RCC 7860 (cell line): Measurements from ENCODE around the gene NECAP2.
"Not testable (repeated sequence)": the region's sequence is repeated elsewhere in the genome, so short reads cannot be mapped to it uniquely, and the experiment has no call there.

Experiments
- DNase-seq: peaks from one replicate; pipeline ENCODE4 v3.0.0-alpha.2; 2015; ENCODE audit warnings: low spot score
- FAIRE-seq: peaks from 2 replicates; lab custom pipeline; 2012; peaks lifted over from hg19 to GRCh38; lab: Jason Lieb, UNC

NECAP2 gene

GRCh38 chr1:16456151-16456550 is 15.6 kb downstream of the NECAP2 start:
- not testable (repeated sequence) for FAIRE-seq, DNase-seq

- DNase-seq = no peak
- no peak for FAIRE-seq
Observed at GRCh38 chr1:16458831-16459230, 18.3 kb downstream of the NECAP2 start.

- no peak for FAIRE-seq
- no peak for DNase-seq
Observed at GRCh38 chr1:16459352-16459925, 18.9 kb downstream of the NECAP2 start.

- FAIRE-seq = no peak
- no peak for DNase-seq
Observed at GRCh38 chr1:16461681-16462080, 21.2 kb downstream of the NECAP2 start.

GRCh38 chr1:16462773-16463330 is 22.3 kb downstream of the NECAP2 start:
- DNase-seq = no peak
- no peak for FAIRE-seq

- DNase-seq (no peak), FAIRE-seq (no peak)
Observed at GRCh38 chr1:16464917-16465625, 24.5 kb downstream of the NECAP2 start.

GRCh38 chr1:16468558-16468957 is 28.0 kb downstream of the NECAP2 start:
- FAIRE-seq (no peak), DNase-seq (no peak)

- no peak for DNase-seq
- FAIRE-seq = no peak
Observed at GRCh38 chr1:16474166-16474800, 33.8 kb downstream of the NECAP2 start.

GRCh38 chr1:16474891-16475290 is 34.4 kb downstream of the NECAP2 start:
- FAIRE-seq, DNase-seq: not testable (repeated sequence)

GRCh38 chr1:16475771-16476770 is 35.5 kb downstream of the NECAP2 start:
- not testable (repeated sequence) for DNase-seq, FAIRE-seq

- DNase-seq (no peak), FAIRE-seq (no peak)
Observed at GRCh38 chr1:16478091-16478490, 37.6 kb downstream of the NECAP2 start.

GRCh38 chr1:16483146-16483545 is 42.6 kb downstream of the NECAP2 start:
- not testable (repeated sequence) for FAIRE-seq

GRCh38 chr1:16483639-16484500 is 43.3 kb downstream of the NECAP2 start:
- not testable (repeated sequence) for DNase-seq, FAIRE-seq

More at GRCh38 chr1:16483146-16483545, 42.6 kb downstream of the NECAP2 start:
- DNase-seq = not testable (repeated sequence)

- no peak for FAIRE-seq
- DNase-seq = no peak
Observed at GRCh38 chr1:16484501-16484835, 43.9 kb downstream of the NECAP2 start.

GRCh38 chr1:16484931-16485330 is 44.4 kb downstream of the NECAP2 start:
- DNase-seq (no peak), FAIRE-seq (no peak)

- FAIRE-seq, DNase-seq: not testable (repeated sequence)
Observed at GRCh38 chr1:16486316-16486715, 45.8 kb downstream of the NECAP2 start.

- DNase-seq, FAIRE-seq: not testable (repeated sequence)
Observed at GRCh38 chr1:16487011-16487410, 46.5 kb downstream of the NECAP2 start.

- DNase-seq = not testable (repeated sequence)
Observed at GRCh38 chr1:16489195-16489880, 48.8 kb downstream of the NECAP2 start.

More at GRCh38 chr1:16489195-16489880, 48.8 kb downstream of the NECAP2 start:
- not testable (repeated sequence) for FAIRE-seq
